ENCODE results near the gene HJV. TPM values are rescaled to one million over a fixed set of nuclear protein-coding genes. Genes with fewer than 3 reads are reported as not detected.
"Not testable (repeated sequence)": the region's sequence is repeated elsewhere in the genome, so short reads cannot be mapped to it uniquely, and the experiment has no call there.

HJV gene
- total and polyA plus RNA-seq, 4 donors: not detected

GRCh38 chr1:146029117-146029516 lies 7.6 kb upstream of the HJV start:
- Histone ChIP-seq H3K36me3 (ENCODE audit: control insufficient read depth in 1 of 2, insufficient read depth in 2 of 2, low read length in 1 of 2) (no peaks in the 10 kb centered on the region), H3K27ac (ENCODE audit: low read depth in 1 of 2, low read length in 2 of 2) (no peak overlapping the region), H3K27me3 (ENCODE audit: control insufficient read depth in 1 of 2, insufficient read depth in 2 of 2, low read length in 1 of 2) (no peaks in the 10 kb centered on the region), H3K9me3 (ENCODE audit: control insufficient read depth, low read length) (no peaks in the 10 kb centered on the region), H3K4me3 (ENCODE audit: low read length in 2 of 2) (no peak overlapping the region), H3K4me1 (ENCODE audit: control insufficient read depth in 1 of 2, insufficient read depth in 2 of 2, low read length in 2 of 2) (no peaks in the 10 kb centered on the region)
- intact Hi-C loops (cut with DNase I): no loop called here
- ATAC-seq (ENCODE audit: low FRiP score): no peak
- no peak for DNase-seq

GRCh38 chr1:146026650-146027049 lies 5.1 kb upstream of the HJV start:
- intact Hi-C loops (cut with DNase I); H3K4me1 ChIP-seq (ENCODE audit: control insufficient read depth in 1 of 2, insufficient read depth in 2 of 2, low read length in 2 of 2); DNase-seq; H3K36me3 ChIP-seq (ENCODE audit: control insufficient read depth in 1 of 2, insufficient read depth in 2 of 2, low read length in 1 of 2); H3K27me3 ChIP-seq (ENCODE audit: control insufficient read depth in 1 of 2, insufficient read depth in 2 of 2, low read length in 1 of 2); H3K4me3 ChIP-seq (ENCODE audit: low read length in 2 of 2); H3K9me3 ChIP-seq (ENCODE audit: control insufficient read depth, low read length); H3K27ac ChIP-seq (ENCODE audit: low read depth in 1 of 2, low read length in 2 of 2); ATAC-seq (ENCODE audit: low FRiP score): not testable (repeated sequence)
- WGBS, 2 donors: 71 to 74% methylated on average over 1 of the region's 1 CpG

GRCh38 chr1:146025787-146026495 lies 4.4 kb upstream of the HJV start:
- H3K9me3 ChIP-seq (ENCODE audit: control insufficient read depth, low read length); H3K36me3 ChIP-seq (ENCODE audit: control insufficient read depth in 1 of 2, insufficient read depth in 2 of 2, low read length in 1 of 2); H3K27ac ChIP-seq (ENCODE audit: low read depth in 1 of 2, low read length in 2 of 2); DNase-seq; ATAC-seq (ENCODE audit: low FRiP score); H3K4me1 ChIP-seq (ENCODE audit: control insufficient read depth in 1 of 2, insufficient read depth in 2 of 2, low read length in 2 of 2); H3K27me3 ChIP-seq (ENCODE audit: control insufficient read depth in 1 of 2, insufficient read depth in 2 of 2, low read length in 1 of 2); intact Hi-C loops (cut with DNase I); H3K4me3 ChIP-seq (ENCODE audit: low read length in 2 of 2): not testable (repeated sequence)
- WGBS, 2 donors: 80 to 87% methylated on average over 2 of the region's 2 CpGs

GRCh38 chr1:146022403-146023127 lies 1.0 kb upstream of the HJV start:
- Histone ChIP-seq H3K36me3 (ENCODE audit: control insufficient read depth in 1 of 2, insufficient read depth in 2 of 2, low read length in 1 of 2) (no peaks in the 10 kb centered on the region), H3K4me1 (ENCODE audit: control insufficient read depth in 1 of 2, insufficient read depth in 2 of 2, low read length in 2 of 2) (no peaks in the 10 kb centered on the region), H3K9me3 (ENCODE audit: control insufficient read depth, low read length) (no peaks in the 10 kb centered on the region), H3K27me3 (ENCODE audit: control insufficient read depth in 1 of 2, insufficient read depth in 2 of 2, low read length in 1 of 2) (peaks cover 0 to 3% of the 10 kb centered on the region in 2 donors), H3K27ac (ENCODE audit: low read depth in 1 of 2, low read length in 2 of 2) (no peak overlapping the region), H3K4me3 (ENCODE audit: low read length in 2 of 2) (no peak overlapping the region)
- intact Hi-C loops (cut with DNase I): no loop called here
- WGBS, 2 donors: 78 to 79% methylated on average over 7 of the region's 7 CpGs
- DNase-seq: no peak
- ATAC-seq (ENCODE audit: low FRiP score): no peak

- DNase-seq: no peak
- Histone ChIP-seq H3K4me3 (ENCODE audit: low read length in 2 of 2) (no peak overlapping the region), H3K36me3 (ENCODE audit: control insufficient read depth in 1 of 2, insufficient read depth in 2 of 2, low read length in 1 of 2) (no peaks in the 10 kb centered on the region), H3K27me3 (ENCODE audit: control insufficient read depth in 1 of 2, insufficient read depth in 2 of 2, low read length in 1 of 2) (peaks cover 0 to 3% of the 10 kb centered on the region in 2 donors), H3K27ac (ENCODE audit: low read depth in 1 of 2, low read length in 2 of 2) (no peak overlapping the region), H3K4me1 (ENCODE audit: control insufficient read depth in 1 of 2, insufficient read depth in 2 of 2, low read length in 2 of 2) (no peaks in the 10 kb centered on the region), H3K9me3 (ENCODE audit: control insufficient read depth, low read length) (no peaks in the 10 kb centered on the region)
- WGBS, 2 donors: 31 to 36% methylated on average over 1 of the region's 1 CpG
- ATAC-seq (ENCODE audit: low FRiP score): no peak
- intact Hi-C loops (cut with DNase I): no loop called here
Observed at GRCh38 chr1:146021050-146021445, 487 bp downstream of the HJV start.

- intact Hi-C loops (cut with DNase I): no loop called here
- Histone ChIP-seq H3K4me1 (ENCODE audit: control insufficient read depth in 1 of 2, insufficient read depth in 2 of 2, low read length in 2 of 2) (no peaks in the 10 kb centered on the region), H3K4me3 (ENCODE audit: low read length in 2 of 2) (no peak overlapping the region), H3K27ac (ENCODE audit: low read depth in 1 of 2, low read length in 2 of 2) (no peak overlapping the region), H3K27me3 (ENCODE audit: control insufficient read depth in 1 of 2, insufficient read depth in 2 of 2, low read length in 1 of 2) (peaks cover 0 to 3% of the 10 kb centered on the region in 2 donors), H3K36me3 (ENCODE audit: control insufficient read depth in 1 of 2, insufficient read depth in 2 of 2, low read length in 1 of 2) (no peaks in the 10 kb centered on the region), H3K9me3 (ENCODE audit: control insufficient read depth, low read length) (no peaks in the 10 kb centered on the region)
- 88 to 94% methylated on average over 4 of the region's 4 CpGs for WGBS, 2 donors
- DNase-seq: no peak
- ATAC-seq (ENCODE audit: low FRiP score): no peak
Observed at GRCh38 chr1:146020058-146021049, 1.2 kb downstream of the HJV start.

- Histone ChIP-seq H3K27ac (ENCODE audit: low read depth in 1 of 2, low read length in 2 of 2) (no peak overlapping the region), H3K27me3 (ENCODE audit: control insufficient read depth in 1 of 2, insufficient read depth in 2 of 2, low read length in 1 of 2) (peaks cover 0 to 3% of the 10 kb centered on the region in 2 donors), H3K4me1 (ENCODE audit: control insufficient read depth in 1 of 2, insufficient read depth in 2 of 2, low read length in 2 of 2) (no peaks in the 10 kb centered on the region), H3K4me3 (ENCODE audit: low read length in 2 of 2) (no peak overlapping the region), H3K36me3 (ENCODE audit: control insufficient read depth in 1 of 2, insufficient read depth in 2 of 2, low read length in 1 of 2) (no peaks in the 10 kb centered on the region), H3K9me3 (ENCODE audit: control insufficient read depth, low read length) (no peaks in the 10 kb centered on the region)
- intact Hi-C loops (cut with DNase I): loop anchor here in 1 of 2 donors (10.0 kb wide), 1 partner anchor 125 kb away; no protein-coding TSS in a partner anchor
- ATAC-seq (ENCODE audit: low FRiP score) (peak; percentile 67), DNase-seq (peak in 1 of 2 donors; percentile 76)
- 15 to 19% methylated on average over 38 to 43 of the region's 43 CpGs for WGBS, 2 donors
Observed at GRCh38 chr1:146019231-146020057, 2.1 kb downstream of the HJV start.

GRCh38 chr1:146016891-146017290 lies 4.6 kb downstream of the HJV start:
- no peaks in the 10 kb centered on the region for H3K36me3 ChIP-seq (ENCODE audit: control insufficient read depth in 1 of 2, insufficient read depth in 2 of 2, low read length in 1 of 2)
- no peak for ATAC-seq (ENCODE audit: low FRiP score)
- 60 to 62% methylated on average over 1 of the region's 1 CpG for WGBS, 2 donors
- intact Hi-C loops (cut with DNase I): loop anchor here in 1 of 2 donors (10.0 kb wide), 1 partner anchor 122 kb away; no protein-coding TSS in a partner anchor
- DNase-seq: no peak
- no peaks in the 10 kb centered on the region for H3K4me1 ChIP-seq (ENCODE audit: control insufficient read depth in 1 of 2, insufficient read depth in 2 of 2, low read length in 2 of 2)
- no peaks in the 10 kb centered on the region for H3K9me3 ChIP-seq (ENCODE audit: control insufficient read depth, low read length)
- H3K27ac ChIP-seq (ENCODE audit: low read depth in 1 of 2, low read length in 2 of 2): no peak overlapping the region
- peaks cover 0 to 1% of the 10 kb centered on the region in 2 donors for H3K27me3 ChIP-seq (ENCODE audit: control insufficient read depth in 1 of 2, insufficient read depth in 2 of 2, low read length in 1 of 2)
- no peak overlapping the region for H3K4me3 ChIP-seq (ENCODE audit: low read length in 2 of 2)

Data from aorta (tissue), 5 donors.